A673 (cell line): ENCODE data around the gene SYT11.

Source experiments
- EZH2 ChIP-seq: fragments of 200-600 bp; sonication (generic); IDR thresholded peaks from 2 replicates; pipeline ENCODE4 v1.6.1; 2017; ENCODE audit warnings: borderline replicate concordance, low read depth, mild to moderate bottlenecking, mixed read lengths, antibody characterized with exemption, low read length; ENCODE audit not compliant: poor library complexity, severe bottlenecking
- TF ChIP-seq, protein P1 (sequence below): fragments of 300-800, 200-600 bp; sonication (generic); conservative IDR thresholded peaks from 2 replicates; pipeline ENCODE4 v1.5.1; 2017; ENCODE audit warnings: low read depth, mild to moderate bottlenecking, antibody characterized with exemption, low read length, moderate library complexity, mixed read lengths

DNA sequence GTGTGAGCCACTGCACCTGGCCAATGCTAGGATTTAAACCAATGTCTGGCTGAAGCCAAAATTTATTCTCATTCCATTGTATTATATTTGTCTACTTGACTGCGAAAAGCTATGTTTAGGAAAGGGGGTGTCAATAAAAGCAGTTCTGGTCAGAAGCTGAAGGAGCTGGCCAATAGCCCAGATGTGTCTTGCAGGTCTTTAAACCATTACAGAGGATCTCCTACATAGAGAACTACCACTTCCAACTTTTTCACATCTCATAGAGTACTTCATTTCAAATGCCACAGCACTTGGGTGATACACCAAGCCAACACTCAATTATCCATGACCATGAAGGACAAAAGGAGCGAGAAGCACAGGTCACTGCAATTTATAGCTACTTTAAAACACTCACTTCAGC, 2.5 kb downstream of the SYT11 start:
- TF ChIP-seq, protein P1, sequence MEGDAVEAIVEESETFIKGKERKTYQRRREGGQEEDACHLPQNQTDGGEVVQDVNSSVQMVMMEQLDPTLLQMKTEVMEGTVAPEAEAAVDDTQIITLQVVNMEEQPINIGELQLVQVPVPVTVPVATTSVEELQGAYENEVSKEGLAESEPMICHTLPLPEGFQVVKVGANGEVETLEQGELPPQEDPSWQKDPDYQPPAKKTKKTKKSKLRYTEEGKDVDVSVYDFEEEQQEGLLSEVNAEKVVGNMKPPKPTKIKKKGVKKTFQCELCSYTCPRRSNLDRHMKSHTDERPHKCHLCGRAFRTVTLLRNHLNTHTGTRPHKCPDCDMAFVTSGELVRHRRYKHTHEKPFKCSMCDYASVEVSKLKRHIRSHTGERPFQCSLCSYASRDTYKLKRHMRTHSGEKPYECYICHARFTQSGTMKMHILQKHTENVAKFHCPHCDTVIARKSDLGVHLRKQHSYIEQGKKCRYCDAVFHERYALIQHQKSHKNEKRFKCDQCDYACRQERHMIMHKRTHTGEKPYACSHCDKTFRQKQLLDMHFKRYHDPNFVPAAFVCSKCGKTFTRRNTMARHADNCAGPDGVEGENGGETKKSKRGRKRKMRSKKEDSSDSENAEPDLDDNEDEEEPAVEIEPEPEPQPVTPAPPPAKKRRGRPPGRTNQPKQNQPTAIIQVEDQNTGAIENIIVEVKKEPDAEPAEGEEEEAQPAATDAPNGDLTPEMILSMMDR, result no peak
- no peak for TF ChIP-seq EZH2
